Osteoblast (primary cell): ENCODE data around the gene HTR3A. TPM values are rescaled to one million over a fixed set of nuclear protein-coding genes. Genes with fewer than 3 reads are reported as not detected.

Experiments
- DNase-seq: peaks from one replicate; pipeline ENCODE4 v3.0.0; 2011; ENCODE audit warnings: low spot score, mixed read lengths; ENCODE audit not compliant: insufficient read length; ENCODE audit errors: missing footprints
- H2AFZ ChIP-seq: 2 replicates; pipeline ENCODE4 v1.6.0; 2011; ENCODE audit warnings: mild to moderate bottlenecking, low read length
- H3K27ac ChIP-seq: 2 replicates; pipeline ENCODE4 v1.5.1; 2011; ENCODE audit warnings: mild to moderate bottlenecking, low read depth, low read length, moderate library complexity
- H3K27me3 ChIP-seq: 2 replicates; pipeline ENCODE4 v1.6.0; 2012; ENCODE audit warnings: mild to moderate bottlenecking, control low read depth, inconsistent platforms, low read length, moderate library complexity; ENCODE audit not compliant: insufficient read depth
- H3K36me3 ChIP-seq: 2 replicates; pipeline ENCODE4 v1.5.1; 2011; ENCODE audit warnings: mild to moderate bottlenecking, low read length, control low read depth, moderate library complexity; ENCODE audit not compliant: insufficient read depth
- H3K4me1 ChIP-seq: 2 replicates; pipeline ENCODE4 v1.5.1; 2011; ENCODE audit warnings: mild to moderate bottlenecking, low read length, control low read depth, moderate library complexity; ENCODE audit not compliant: insufficient read depth
- H3K4me2 ChIP-seq: 2 replicates; pipeline ENCODE4 v1.6.0; 2011; ENCODE audit warnings: mild to moderate bottlenecking, low read length; ENCODE audit not compliant: insufficient read depth
- H3K4me3 ChIP-seq: fragments of 200-600 bp; sonication (generic); 3 replicates; pipeline ENCODE4 v1.5.1; 2012; ENCODE audit warnings: mild to moderate bottlenecking, low read length, inconsistent platforms; ENCODE audit not compliant: insufficient read depth
- H3K79me2 ChIP-seq: 2 replicates; pipeline ENCODE4 v1.6.0; 2012; ENCODE audit warnings: mild to moderate bottlenecking, low read length, control low read depth, inconsistent platforms; ENCODE audit not compliant: insufficient read depth
- H3K9me3 ChIP-seq: 2 replicates; pipeline ENCODE4 v1.5.1; 2011; ENCODE audit warnings: low read depth, low read length, control low read depth
- H4K20me1 ChIP-seq: 2 replicates; pipeline ENCODE4 v1.6.0; 2012; ENCODE audit warnings: mild to moderate bottlenecking, low read length, control low read depth; ENCODE audit not compliant: insufficient read depth
- total RNA-seq: library from RNA; depleted of rRNA; stranded (reverse); fragments of >200 nt; gene quantifications from 2 replicates; pipeline ENCODE4 v1.2.3, GENCODE V29; 2012
- TF ChIP-seq, protein P1 (sequence below): IDR thresholded peaks from 2 replicates; pipeline ENCODE4 v1.5.1; 2011; ENCODE audit warnings: mild to moderate bottlenecking, low read depth, low read length, moderate library complexity; ENCODE audit errors: extremely low read depth

Gene HTR3A
- total RNA-seq, 1 donor: not detected

DNA sequence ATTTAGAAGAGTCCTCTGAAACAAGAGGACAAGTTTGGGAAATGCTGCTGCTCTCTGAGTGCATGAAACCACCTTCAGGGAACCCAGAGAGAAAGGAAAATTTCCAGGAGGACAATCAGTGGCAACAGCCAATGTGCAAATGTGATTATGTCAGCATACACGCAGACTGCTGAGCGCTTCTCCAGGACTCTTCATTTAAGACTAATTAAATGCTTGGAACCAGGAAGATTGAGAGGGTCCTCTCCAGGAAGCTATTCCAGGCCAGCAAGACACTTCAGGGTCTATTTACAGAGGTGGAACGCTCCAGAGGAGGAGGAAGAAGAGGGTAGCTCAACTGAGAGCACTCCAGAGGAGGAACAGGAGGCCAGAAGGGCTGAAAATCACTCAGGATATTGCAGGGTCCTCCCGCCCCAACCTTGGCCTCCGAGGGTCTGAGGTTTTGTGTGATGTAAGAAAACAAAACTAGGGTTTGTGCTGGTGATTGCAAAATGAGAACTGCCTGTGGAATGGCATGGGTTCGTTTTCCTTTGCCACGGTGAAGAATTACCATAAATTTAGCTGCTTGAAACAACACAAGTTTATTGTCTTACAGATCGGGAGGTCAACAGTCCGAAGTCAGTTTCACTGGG is 14.1 kb upstream of the HTR3A start:
- Histone ChIP-seq H3K9me3 (no peaks in the 10 kb centered on the region), H3K79me2 (no peaks in the 10 kb centered on the region), H3K36me3 (no peaks in the 10 kb centered on the region), H2AFZ (no peak overlapping the region), H3K27me3 (no peaks in the 10 kb centered on the region), H3K4me1 (no peaks in the 10 kb centered on the region), H3K4me3 (no peak overlapping the region), H4K20me1 (no peaks in the 10 kb centered on the region), H3K4me2 (no peak overlapping the region), H3K27ac (no peak overlapping the region)
- DNase-seq: peak; percentile 52
- TF ChIP-seq, protein P1, sequence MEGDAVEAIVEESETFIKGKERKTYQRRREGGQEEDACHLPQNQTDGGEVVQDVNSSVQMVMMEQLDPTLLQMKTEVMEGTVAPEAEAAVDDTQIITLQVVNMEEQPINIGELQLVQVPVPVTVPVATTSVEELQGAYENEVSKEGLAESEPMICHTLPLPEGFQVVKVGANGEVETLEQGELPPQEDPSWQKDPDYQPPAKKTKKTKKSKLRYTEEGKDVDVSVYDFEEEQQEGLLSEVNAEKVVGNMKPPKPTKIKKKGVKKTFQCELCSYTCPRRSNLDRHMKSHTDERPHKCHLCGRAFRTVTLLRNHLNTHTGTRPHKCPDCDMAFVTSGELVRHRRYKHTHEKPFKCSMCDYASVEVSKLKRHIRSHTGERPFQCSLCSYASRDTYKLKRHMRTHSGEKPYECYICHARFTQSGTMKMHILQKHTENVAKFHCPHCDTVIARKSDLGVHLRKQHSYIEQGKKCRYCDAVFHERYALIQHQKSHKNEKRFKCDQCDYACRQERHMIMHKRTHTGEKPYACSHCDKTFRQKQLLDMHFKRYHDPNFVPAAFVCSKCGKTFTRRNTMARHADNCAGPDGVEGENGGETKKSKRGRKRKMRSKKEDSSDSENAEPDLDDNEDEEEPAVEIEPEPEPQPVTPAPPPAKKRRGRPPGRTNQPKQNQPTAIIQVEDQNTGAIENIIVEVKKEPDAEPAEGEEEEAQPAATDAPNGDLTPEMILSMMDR: no peak

DNA sequence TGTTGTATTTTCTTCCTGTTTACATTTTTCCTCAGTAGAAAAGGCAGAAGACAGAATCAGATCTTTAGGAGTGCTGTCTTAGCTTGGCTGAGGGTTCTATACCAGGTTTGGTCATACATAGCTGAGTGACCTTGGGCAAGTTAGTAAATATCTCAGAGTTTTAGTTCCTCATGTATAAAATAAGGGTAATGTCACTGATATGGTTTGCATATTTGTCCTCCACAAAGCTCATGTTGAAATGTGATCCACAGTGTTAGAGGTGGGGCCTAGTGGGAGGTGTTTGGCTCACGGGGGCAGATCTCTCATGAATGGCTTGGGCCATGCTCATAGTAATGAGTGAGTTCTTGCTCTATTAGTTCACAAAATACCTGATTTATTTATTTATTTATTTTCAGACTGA is 7.5 kb upstream of the HTR3A start:
- H4K20me1 ChIP-seq: no peaks in the 10 kb centered on the region
- TF ChIP-seq, protein P1: no peak
- no peak overlapping the region for H3K4me3 ChIP-seq
- no peak overlapping the region for H3K4me2 ChIP-seq
- H3K27me3 ChIP-seq: no peaks in the 10 kb centered on the region
- H3K9me3 ChIP-seq: no peaks in the 10 kb centered on the region
- no peaks in the 10 kb centered on the region for H3K36me3 ChIP-seq
- no peak overlapping the region for H3K27ac ChIP-seq
- H3K79me2 ChIP-seq: no peaks in the 10 kb centered on the region
- no peaks in the 10 kb centered on the region for H3K4me1 ChIP-seq
- no peak overlapping the region for H2AFZ ChIP-seq
- no peak for DNase-seq

DNA sequence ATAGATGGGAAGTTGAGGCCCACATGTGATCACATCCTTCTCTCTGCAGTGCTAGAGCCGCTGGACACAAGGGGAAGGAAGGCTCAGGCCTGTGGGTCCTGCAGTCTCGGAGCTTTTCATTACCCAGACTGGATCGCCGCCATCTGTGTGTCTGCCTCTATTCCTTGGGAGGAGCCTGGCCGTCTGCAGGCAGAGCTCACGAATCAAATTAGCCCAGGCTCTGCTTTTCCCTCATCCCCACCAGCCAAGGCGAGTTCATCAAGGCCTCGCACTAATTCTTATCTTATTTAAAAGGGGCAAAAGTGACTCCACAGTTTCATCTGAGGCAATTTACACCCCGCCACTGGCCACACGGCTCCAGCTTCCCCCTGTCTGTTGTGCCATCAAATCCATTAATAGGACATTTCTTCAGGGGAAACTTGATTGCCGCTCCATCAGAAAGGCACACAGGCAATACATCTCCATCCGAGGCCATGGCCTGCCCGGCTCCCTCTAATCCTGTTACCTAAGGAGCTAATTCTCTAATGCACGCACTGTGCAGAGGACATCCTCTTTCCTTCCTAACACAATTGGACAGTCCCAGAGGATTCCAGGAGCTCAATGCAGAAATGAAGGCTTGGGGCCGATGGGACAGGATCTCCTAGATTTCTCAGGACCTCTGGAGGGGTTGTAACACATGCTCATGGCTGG is 3.3 kb upstream of the HTR3A start:
- TF ChIP-seq, protein P1: no peak
- Histone ChIP-seq H4K20me1 (no peaks in the 10 kb centered on the region), H3K79me2 (no peaks in the 10 kb centered on the region), H2AFZ (no peak overlapping the region), H3K36me3 (no peaks in the 10 kb centered on the region), H3K9me3 (no peaks in the 10 kb centered on the region), H3K27me3 (no peaks in the 10 kb centered on the region), H3K4me1 (no peaks in the 10 kb centered on the region), H3K4me3 (no peak overlapping the region), H3K27ac (no peak overlapping the region), H3K4me2 (no peak overlapping the region)
- DNase-seq: no peak

DNA sequence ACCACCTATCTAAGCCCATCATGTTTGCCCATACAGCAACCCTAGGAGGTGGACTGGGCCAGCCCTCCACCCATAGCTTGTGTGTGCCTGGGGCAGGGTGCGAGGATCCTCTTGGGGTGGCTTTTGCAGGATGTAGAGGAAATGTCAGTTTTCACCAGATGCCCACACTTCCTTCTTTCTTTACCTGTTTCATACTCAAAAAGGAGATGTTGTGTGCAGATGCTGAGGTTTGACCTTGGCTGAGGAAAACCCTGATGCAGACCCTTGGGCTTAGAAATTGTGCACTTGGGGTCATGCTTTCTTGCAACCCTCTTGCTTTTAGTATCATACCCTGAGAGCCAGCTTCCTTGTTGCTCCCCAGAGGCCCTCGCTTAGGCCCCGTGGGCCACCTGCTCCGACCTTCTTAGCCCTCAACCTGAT is 2.2 kb downstream of the HTR3A start:
- TF ChIP-seq, protein P1: no peak
- H3K9me3 ChIP-seq: no peaks in the 10 kb centered on the region
- no peak overlapping the region for H2AFZ ChIP-seq
- no peaks in the 10 kb centered on the region for H4K20me1 ChIP-seq
- no peaks in the 10 kb centered on the region for H3K27me3 ChIP-seq
- H3K4me1 ChIP-seq: no peaks in the 10 kb centered on the region
- no peak overlapping the region for H3K27ac ChIP-seq
- H3K4me2 ChIP-seq: no peak overlapping the region
- no peaks in the 10 kb centered on the region for H3K36me3 ChIP-seq
- H3K4me3 ChIP-seq: no peak overlapping the region
- no peaks in the 10 kb centered on the region for H3K79me2 ChIP-seq
- no peak for DNase-seq
